Left ventricle myocardium superior (tissue), 1 donor: ENCODE measurements around the gene KLF6. TPM values are rescaled to one million over a fixed set of nuclear protein-coding genes. Genes with fewer than 3 reads are reported as not detected.

Experiments used
- ATAC-seq: fragments of 200-7000 bp; cut with Tn5 transposase; one replicate; pipeline ENCODE4 v1.9.1; 2020; ENCODE audit warnings: mild to moderate bottlenecking, moderate library complexity
- DNase-seq: peaks from one replicate; pipeline ENCODE4 v3.0.0-alpha.2; 2020
- intact Hi-C: fragments of 100-400 bp; cut with micrococcal nuclease; formaldehyde crosslinking; loops from one replicate; pipeline ENCODE4 v1.11.0; 2022
- total RNA-seq: library from RNA; stranded (reverse); fragmentation: NEBNext Ultra II Directional; extraction: Animal tissue kit (Norgen Biotek cat#: 25700); gene quantifications from one replicate; pipeline ENCODE4 v1.2.1, GENCODE V29; 2021
- donor health status: DM: no; HTN: yes; CAD: no; lungs with severe emphysema.

KLF6 gene
- total RNA-seq, 1 donor from 2014 or later = 62.0 TPM

DNA sequence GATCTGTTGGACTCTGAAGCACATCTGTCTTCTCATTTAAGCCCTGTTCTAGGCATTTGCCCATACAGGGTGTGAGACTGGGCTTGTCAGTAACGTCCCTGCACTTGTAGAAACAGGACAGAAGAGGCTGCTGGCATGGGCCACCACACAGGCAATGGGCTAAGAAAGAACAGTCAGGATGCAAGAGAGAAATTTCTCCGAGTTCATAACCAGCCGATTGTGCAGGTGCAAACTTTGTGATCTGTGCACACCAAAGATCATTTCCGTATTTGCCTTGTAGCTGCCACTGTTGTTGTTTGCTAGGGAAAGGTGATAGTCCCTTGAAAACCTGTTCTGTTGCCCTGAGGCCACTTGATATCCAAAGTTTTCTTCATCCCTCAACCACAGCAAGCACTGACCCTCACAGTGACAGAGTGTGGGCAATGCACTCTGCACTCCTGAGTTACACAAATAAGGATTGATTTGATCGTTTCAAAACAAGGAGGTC lies 20.3 kb downstream of the KLF6 start:
- ATAC-seq (no peak), DNase-seq (no peak)
- intact Hi-C loops = loop anchor here (10.0 kb wide), 1 partner anchor 520 kb away; no protein-coding TSS in a partner anchor

DNA sequence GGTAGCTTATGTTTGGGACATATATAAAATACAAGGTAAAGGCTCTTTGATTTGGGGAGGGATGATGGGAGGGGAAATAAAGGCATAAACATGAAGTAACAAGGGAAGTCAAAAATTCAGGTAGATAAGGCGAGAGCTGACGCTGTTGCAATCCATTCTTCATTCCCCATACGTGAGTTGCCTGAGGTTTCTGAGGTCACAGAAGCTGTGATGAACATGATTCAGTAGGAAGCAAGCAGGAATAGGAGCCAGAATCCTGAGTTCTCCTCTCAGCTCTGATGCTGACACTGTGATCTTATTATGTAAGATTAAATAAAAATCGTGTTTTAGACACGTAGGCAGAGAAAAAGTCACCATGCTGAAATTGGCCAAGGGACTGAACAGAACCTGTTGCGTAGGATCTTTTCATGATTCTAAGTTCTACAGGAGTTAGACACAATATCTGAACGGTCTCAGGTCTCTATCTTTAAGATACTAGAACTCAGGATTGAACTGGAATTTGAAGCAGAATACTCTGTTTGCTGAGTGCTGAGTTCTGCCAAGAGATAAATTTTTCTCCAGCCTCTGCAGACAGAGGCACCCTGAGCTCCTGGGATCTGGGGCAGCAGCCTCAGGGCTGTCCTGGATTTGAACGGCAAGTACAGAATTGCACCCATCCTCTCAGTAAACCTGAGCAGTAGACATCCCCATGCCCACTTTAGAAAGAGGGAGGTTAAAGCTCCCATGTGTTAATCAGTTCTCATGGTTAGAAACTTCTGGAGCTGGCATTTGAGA lies 21.0 kb downstream of the KLF6 start:
- no peak for DNase-seq
- no peak for ATAC-seq
- intact Hi-C loops = loop anchor here (10.0 kb wide), 1 partner anchor 519 kb away; no protein-coding TSS in a partner anchor

DNA sequence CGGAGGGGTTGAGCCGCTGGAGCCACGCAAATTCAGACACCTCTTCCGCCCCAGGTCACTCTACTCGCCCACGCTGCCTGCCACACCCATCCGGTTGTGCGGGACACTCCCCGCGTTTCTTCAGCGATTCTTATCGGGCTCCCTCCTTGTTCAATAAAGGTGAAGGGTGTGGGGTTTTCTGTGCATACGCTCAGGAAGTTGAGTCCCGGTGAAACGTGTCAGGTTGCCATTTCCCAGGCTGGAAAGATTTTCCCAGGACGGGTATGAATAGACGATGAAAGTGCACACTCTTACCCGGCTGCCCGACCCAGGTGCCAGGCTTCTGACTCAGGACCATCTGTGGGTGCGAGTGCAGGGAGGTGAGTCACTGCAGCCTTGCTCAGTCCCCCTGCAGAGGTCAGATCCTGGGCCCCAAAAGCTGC lies 22.0 kb downstream of the KLF6 start:
- intact Hi-C loops = loop anchor here (10.0 kb wide), 1 partner anchor 518 kb away; no protein-coding TSS in a partner anchor
- ATAC-seq = no peak
- no peak for DNase-seq

DNA sequence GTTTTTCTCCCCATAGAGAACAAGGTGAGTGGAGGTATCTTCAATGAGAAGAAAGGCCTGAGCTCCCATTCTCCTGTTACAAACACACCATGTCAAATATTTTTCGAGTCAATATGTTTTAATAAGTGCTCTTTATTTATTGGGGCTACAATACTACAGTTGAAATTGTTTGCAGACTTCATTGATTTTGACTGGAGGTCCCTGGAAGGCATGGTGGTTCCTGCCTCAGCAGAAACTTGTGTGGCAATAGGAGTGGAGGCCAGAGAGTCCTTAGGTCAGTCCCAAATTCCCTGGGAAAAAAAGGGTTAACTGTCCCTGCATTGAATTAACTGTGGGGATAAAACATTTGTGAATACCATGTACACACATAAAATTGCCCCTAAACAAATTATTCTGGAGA lies 22.7 kb downstream of the KLF6 start:
- DNase-seq = no peak
- intact Hi-C loops = loop anchor here (10.0 kb wide), 1 partner anchor 518 kb away; no protein-coding TSS in a partner anchor
- ATAC-seq = no peak

DNA sequence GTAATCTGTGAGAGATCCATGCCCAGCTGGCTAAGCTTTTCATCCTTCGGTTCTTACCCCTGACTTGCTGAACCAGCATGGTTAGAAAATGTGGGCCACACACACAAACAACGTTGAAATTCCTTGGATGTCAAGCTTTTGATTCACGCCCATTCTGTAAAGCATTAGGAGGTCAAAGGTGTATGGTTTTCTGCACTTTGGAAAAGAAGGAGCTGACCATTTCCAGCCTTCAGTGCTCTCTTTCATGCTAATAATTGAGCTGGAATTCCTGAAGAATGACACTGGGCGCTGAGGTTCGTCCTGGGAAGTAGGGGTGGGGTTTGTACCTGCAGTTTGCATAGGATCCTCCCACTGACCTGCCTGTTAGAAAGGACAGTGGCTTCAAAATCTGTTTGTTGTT lies 23.1 kb downstream of the KLF6 start:
- DNase-seq = no peak
- intact Hi-C loops = loop anchor here (10.0 kb wide), 1 partner anchor 517 kb away; no protein-coding TSS in a partner anchor
- ATAC-seq = no peak

DNA sequence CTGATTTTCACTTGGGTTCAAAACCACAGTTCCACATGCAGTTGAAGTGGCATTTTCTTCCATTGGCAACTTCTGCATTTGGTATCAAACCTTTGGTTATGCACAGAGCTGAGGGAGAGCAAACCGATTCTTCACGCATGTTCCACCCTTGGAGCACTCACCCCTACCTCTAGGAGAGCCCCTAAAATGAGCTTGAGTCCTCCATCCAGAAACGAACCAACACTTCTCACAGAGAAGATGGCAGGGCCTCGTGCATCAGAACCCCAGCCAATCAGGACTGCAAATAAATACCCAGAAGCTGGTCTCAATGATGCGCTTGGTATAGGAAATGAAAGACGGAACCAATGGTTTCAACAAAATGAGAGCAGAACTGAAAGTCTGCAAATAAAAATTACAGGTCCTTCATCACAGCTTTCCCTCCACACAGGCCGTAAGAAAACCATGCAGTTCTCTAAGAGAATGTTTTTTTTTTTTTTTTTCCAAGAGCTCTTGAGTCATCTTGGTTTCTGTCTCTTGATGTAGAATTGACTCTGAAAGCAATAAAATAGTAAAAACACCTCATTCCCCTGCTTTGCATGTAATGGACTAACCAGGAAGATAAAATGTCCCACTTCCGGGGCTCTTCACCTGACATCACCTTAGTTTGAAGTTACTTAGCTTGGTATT lies 23.9 kb downstream of the KLF6 start:
- ATAC-seq (no peak), DNase-seq (no peak)
- intact Hi-C loops = loop anchor here (10.0 kb wide), 1 partner anchor 516 kb away; no protein-coding TSS in a partner anchor

DNA sequence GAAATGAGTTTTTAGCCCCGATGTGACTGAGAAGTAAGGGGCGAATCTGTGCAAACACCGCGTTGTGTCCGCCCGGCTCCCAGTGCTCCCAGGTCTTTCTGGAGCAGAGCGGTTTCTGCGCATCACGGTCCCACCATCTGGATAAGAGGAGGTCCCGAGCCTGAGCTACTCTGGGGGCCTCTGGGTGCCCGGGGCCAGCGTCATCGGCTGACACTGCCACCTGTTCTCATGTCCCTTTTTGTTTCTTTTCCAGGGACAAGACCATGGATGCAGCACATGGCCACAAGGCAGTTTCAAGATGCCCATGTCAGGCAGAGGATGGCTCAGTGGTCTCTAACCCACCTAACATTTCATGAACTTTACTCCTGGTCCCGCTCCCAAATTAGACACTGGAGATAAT lies 24.9 kb downstream of the KLF6 start:
- intact Hi-C loops = loop anchor here (10.0 kb wide), 1 partner anchor 515 kb away; no protein-coding TSS in a partner anchor
- DNase-seq (no peak), ATAC-seq (no peak)

DNA sequence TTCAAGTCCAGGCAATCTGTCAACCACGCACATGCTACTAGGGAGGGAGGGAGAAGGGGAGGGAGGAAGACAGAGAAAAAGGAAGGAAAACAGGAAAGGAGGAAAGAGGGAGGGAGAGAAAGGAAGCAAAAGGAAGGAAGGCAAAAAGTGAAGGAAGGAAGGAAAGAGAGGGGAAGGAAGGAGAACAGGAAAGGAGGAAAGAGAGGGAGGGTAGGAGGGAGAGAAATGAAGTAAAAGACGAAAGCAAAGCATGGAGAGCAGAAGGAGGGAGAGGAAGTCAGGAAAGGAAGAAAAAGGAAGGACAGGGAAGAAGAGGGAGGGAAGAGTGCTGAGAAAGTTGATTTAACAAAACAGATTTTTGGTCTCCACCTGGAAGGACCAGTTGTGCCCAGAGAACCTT lies 25.6 kb downstream of the KLF6 start:
- ATAC-seq = no peak
- intact Hi-C loops = no loop called here
- DNase-seq = no peak

DNA sequence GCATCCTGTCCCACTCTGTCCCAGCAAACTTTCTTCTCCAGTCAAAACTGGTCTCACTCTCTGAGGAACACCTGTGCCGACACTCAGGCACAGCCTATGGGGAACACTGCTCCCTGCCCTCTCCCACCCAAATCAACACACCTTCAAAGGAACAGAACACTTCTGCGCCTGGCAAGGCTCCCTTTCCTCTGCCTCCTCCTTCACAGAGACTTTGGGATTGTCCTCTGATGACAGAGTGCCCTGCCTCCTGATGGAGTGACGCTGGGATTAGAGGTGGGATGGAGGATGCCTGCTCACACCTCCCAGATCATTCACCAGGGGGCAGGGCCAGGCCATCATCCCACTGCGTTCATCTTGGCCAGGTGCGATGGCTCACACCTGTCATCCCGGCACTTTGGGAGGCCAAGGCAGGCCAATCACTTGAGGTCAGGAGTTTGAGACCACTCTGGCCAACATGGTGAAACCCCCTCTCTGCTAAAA lies 26.5 kb downstream of the KLF6 start:
- no peak for DNase-seq
- intact Hi-C loops = no loop called here

DNA sequence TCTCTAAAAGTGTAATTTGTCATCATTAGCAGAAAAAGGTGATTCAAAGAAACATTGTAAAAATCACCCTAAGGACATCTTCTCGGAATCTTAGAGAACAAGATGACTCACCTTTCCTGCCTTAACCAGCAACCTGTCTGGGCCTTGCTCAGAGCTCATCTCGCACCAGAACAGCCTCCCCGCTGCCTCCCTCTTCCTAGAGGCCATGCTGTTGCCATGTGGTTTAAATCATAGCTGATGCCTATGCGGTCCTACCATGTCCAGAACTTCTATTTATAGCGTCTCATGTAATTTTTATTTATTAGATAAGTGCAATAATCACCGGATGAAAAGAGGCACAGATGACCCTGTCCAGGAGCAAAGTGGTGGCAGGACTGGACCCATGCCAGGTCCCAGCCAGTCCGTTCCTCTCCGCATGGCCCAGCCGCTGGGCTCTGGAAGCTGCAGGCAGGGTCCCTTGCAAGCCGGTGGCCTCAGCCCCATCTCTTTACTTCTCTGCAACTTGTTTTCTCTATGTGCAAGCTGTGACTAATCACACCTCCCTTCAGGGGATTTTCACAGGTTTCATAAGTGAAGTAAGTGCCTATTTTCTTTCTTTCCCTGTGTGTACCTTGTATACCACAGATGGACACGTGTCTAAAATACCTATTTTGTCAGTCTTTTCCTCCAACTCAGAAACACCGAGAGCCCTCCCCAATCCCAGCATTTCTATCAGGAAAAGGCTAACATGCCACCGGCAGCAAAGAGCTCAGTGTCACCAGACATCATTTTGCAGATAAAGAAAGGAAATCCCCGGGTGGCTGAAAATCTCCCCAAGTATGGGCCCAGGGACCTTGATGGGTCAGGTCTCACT lies 27.1 kb downstream of the KLF6 start:
- ATAC-seq (no peak), DNase-seq (peak; percentile 57)
- intact Hi-C loops = no loop called here

More for the DNA sequence above, 26.5 kb downstream of the KLF6 start:
- no peak for ATAC-seq

DNA sequence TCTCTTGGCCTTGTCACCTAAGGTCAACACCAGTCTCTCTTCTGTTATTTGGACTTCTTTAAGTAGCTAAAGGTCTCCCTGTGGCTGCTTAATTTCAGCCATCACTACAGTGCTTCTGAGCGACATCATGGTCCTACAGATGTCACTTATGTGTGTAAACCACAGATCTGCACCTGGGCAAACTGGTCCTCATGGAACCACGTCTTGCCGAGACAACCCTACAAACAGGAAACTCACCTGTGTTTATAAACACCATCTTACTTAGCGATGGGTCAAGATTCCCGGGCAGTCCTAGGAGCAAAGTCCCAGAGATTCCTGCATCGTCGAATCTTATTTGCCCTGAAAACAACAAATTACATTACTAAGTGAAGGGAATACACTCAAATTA lies 27.8 kb downstream of the KLF6 start:
- no peak for DNase-seq
- intact Hi-C loops = no loop called here
- ATAC-seq = no peak

DNA sequence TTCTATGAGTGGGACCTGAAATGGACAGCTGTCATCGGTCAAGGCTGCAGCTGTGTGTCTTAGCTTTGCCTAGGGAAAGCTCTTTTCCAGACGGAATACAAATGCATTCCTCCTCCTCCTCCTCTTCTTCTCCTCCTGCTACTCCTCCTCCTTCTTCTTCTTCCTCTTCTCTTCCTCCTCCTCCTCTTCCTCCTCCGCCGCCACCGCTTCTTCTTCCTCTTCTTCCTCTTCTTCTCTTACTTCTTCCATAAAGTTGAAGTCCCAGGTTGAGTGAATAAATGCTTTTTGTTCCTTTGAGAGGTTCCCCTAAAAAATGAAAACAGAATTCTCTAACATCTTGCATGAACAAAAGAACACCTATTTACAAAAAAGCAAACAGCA lies 28.7 kb downstream of the KLF6 start:
- ATAC-seq (no peak), DNase-seq (no peak)
- intact Hi-C loops = no loop called here

DNA sequence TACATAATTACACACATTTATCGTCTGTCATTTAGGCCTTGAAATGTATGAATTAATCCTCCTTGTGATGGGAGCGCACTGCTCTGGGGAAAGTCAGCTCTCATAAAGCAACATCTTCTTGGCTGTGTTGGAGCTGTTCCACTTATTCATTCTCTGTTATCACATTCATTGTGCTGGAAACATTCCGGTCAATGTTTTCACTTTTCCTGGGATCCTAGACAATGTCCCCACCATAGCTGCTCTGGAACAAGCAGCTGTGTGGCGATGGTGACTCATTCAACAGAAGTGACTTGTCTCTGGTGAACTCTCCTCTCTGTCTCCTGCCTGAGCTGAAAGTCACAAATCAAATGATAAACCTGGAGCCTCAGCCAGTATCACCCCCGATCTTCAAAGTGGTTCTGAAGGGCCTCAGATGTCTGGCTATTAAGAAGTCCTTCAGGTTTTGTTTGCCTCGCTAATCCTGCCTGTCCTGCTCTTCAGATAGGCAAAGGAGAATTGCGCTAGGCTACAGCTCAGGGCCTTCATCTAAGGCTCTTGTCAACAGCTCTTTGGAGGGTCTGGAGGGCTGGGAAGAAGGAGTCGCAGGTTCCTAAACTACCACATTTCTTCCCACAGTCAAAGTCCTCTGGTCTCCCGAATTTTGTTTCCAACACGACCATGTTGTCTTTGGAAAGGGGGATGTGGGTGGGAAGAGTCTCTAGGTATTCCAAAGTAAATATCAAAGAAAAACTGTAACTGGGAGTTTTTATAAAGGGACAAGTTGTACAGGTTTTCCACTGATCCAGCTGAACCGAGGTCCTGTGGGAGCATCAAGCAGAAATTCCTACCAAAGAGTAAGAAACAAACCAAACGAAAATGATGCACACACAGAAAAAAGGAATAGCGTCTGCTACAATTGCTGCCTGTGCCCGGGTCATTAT lies 29.3 kb downstream of the KLF6 start:
- intact Hi-C loops = no loop called here
- ATAC-seq = peak; percentile 89
- DNase-seq = no peak

DNA sequence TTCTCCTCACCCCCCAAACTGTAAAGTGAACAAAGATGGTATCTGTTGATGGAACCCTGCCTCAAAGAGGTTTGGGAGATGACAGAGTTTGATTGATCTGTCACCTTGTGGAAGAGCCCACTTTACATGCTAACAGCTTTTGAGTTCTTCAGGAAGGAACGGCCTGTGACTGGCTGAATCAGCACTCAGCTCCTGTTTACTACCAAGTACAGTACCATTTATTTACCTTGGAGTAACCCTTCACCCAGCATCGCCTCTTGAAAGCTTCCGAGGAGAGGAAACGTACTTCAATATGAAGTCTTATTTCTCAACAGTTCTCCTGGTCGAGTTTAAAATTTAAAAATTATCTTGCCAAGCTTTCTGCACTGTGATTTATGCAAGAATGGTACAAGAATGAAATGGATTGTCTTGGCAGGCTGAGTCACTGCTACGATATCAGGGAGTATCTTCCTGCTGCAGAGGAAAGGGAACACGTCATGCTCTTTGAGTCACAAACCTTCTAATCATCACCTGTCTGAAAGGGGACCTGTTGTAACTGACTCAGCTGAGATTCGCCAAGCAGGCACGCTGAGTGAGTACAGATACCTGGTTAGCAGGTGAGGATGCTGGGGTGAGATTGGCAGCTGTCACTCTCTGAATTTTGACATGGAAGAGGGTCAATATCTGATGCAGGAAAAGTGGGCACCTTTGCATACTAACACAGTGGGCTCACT lies 30.1 kb downstream of the KLF6 start:
- intact Hi-C loops = no loop called here
- DNase-seq = no peak
- ATAC-seq = peak; percentile 77

DNA sequence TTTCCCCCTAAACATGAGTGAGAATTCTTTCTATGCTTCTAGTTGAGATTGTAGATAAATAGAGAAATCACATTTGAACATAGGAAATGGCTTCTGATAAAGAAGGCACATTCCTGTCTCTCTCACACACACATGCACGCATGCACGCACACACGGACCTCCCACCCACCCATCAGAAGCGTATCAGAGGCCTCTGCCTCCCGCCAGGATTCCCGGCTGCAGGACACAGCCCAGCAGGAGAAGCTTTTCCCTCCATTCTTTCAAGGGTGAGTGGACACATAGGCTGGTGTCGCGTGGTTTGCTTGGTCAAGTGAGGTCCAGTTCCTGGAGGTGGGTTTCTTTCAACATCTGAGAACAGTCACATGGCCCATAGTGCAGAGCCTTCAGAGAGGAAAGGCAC lies 34.2 kb downstream of the KLF6 start:
- DNase-seq = no peak
- no peak for ATAC-seq
- intact Hi-C loops = no loop called here

DNA sequence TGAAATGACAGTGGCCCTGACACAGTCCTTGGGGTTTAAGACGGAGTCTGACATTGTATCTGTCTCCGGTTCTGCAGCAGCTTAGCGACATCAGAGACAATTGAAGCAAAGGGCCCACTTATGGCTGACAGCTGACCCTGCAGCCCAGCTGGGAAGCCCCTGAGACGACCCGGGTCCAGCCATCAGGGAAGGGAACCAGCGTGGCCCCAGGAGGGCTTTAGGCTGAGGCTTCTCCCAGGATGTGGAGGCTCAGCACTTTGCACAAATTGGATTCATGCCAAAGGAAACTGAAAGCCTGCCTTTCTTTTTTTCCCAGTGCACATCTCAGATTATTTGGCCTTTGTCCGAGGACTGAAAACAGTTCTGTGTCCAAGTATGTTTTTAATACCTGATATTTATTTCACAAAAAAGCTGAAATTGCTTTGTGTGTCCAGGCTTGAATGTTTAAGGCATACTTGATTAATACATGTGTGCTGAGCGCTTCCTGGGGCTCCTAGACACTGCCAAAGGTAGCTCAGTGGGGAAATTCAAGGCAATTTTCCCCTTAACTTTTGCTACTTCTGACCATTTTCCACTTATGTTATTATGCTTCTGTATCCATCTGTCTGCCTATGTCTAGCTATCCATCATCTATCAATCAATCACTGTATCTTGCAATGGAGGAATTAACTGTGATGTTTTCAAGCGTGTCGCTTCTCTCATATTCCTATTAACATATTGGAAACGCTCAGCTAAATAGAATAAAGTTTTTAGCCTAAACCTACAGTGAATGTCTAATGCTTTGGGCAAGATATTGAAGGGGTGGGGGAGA lies 34.8 kb downstream of the KLF6 start:
- intact Hi-C loops = no loop called here
- DNase-seq (peak; percentile 63), ATAC-seq (peak; percentile 57)

DNA sequence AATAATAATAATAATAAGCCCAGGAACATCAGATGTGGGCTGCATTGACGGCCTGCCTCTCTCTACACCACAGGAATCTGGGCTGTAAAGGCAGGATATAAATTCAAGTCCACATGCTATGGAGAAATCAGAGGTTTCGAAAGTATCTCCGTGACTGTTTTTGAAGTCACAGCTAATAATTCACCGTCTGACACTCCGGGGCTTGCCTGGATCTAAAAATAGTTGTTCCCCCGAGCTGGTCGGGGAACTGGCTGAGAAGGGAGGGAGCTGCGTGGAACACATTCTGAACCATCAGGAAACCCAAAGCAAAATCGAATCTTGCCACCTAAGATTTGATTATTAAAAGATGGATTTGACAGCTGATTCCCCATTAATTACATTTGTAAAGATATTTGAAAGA lies 35.4 kb downstream of the KLF6 start:
- intact Hi-C loops = no loop called here
- DNase-seq (peak; percentile 51), ATAC-seq (peak; percentile 86)
